HG02943 (cell line): ENCODE data around the gene VSIR.

Source experiments
- ATAC-seq: cut with Tn5 transposase; IDR thresholded peaks from one replicate; pipeline ENCODE4 v1.9.1; 2021; ENCODE audit warnings: mild to moderate bottlenecking, low read depth, moderate library complexity; ENCODE audit not compliant: unreplicated experiment

Gene VSIR

DNA sequence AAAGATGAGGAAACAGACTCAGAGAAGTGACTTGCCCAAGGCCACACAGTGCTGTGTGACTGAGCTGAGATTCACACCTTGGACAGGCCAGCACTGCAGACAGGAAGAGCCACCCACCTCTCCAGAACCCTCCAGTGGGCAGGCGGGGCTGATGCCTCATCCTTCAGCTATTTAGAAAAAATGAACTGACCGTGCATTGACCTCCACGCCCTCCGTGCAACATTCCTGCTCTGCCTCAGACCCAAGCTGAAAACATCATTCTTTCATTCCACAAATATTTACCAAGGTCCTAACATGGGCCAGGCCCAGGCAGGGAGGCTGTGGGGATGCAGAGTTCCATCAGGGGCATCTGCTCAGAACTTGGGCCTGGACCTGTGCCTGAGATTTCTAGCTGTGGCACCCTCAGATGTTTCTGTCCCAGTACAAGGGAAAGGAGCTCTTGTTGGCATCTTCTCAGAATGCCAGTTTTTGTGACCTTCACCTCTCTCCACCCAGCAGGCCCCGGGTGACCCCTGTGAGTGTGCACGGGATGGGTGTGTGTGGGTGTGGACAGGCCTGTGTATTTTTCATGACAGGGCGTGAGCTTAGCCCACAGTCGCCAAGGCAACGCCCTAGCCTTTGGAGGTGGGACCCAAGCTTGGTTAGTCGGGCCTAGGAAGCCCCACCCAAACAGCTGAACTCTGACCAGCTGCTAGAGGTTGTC, 6.5 kb downstream of the VSIR start:
- ATAC-seq: no peak

DNA sequence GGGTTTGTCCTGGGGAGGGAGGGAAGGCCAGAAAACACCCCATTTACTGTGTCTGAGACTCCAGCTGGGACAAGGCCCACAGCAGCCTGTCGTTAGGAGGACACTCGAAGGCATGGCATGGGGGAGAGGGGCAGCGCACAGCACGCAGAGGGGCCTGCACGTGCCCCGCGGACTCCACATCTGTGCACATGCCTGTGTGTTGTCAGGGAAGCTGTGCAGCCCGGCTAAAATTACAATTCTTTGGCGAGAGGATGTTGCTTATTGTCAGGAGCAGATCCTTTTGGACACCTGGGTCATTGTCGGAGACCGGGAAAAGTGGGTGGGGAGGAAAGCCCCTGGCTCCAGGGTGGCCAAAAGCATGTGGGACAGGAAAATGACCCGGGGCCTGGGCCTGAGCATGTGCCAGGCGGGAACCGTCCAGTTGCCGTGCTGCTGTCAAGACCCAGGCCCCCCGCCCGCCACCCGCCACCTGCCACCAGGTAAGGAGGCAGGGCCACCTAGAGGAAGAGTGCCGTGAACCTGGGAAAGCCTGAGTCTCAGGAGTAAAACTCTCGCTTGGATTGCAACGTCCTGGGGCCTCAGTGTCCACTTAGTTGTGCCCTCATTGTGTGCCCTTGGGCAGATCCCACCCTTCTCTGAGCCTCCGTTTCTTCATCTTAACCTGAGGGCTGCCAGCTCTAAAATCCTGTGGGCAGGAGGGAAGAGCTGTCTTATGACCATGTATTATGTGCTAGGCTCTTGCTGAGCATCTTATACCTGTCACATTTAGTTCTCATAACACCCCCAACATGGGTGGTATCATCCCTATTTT, 7.2 kb downstream of the VSIR start:
- no peak for ATAC-seq

DNA sequence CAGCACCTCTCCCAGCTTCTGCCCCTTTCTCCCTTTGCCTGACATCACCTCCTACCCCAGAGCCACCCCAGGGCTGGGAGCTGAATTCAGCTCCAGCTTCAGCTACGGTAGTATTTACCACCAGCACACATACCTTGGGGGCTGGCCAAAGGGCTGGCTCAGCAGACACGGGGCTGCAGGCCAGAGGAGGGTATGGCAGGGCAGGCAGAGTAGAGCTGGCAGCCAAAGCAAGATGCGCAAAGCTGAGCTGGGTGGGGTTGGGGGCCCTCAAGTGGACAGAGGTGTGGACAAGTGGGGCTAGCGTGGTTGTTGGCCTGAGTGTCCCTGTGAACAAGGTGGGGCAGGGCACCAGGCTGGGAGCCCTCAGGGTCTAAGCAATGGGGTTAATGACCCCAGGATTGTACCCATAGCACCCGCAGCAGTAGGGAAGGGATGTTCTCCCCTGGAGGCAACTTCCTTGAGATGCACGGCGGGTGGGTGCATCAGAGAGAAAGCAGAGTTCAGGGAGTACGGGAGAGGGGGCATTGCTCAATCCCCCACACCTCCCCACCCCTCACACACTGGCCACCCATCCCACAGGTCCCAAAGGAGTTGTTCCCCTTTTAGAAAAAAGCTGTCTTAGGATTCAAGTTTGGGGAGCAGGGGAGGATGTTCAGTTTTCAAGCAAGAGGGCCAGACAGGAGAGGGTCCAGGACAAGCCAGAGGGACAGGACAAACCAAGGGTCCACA, 8.0 kb downstream of the VSIR start:
- no peak for ATAC-seq

DNA sequence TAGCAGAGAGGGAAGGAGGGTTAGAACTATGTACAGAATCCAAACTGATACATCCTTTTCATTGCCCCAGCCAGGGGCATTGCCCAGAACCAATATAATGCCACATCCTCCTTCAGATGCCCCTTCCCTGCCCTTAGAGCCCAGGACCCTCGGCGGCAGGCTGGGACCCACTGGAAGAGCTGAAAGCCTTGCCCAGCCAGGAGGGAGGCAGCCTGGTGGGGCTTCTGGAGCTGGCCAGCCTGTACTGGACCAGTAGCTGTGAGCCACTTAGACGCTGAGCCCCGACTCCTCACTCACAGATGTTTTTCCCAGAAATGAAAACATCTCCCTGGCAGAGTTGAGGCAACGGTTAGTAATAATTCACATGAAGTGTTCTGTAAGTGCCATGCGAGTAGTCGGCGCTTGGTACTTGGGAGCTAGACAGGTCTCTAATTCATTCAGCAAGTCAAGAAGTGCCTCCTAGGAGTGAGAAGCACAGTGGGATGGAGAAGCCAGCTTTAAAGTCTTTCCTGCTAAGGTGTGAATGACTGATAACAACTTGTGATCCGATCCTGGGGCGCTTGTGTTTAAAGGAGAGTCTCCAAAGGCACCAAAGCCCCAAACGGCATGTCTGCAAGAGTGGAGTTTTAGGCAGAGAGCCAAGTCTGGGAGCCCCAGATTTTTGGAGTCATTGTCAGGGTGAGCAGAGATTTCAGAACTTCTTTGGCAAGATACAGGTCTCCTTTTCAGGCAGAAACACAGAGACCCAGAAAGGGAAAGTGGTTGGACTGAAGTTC, 9.8 kb downstream of the VSIR start:
- ATAC-seq: no peak

DNA sequence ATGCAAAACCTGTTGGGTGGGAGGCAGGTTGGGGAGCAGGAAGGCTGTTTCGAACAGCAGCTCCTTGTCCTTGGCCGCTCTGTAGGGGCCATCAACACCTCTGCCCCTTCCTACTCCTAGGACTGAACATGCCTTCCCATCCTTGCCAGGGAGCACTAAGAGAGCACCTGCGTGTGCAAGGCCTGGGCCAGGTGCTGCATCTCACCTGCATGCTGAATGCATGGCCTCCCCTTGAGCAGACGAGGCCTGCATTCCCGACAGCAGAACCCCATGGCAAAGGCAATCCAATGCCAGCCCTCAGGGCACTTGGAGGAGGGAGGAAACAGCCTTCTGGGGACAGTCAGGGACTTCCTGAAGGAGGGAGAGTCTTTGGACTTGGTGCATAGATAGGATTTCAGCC, 11.0 kb downstream of the VSIR start:
- ATAC-seq: no peak

DNA sequence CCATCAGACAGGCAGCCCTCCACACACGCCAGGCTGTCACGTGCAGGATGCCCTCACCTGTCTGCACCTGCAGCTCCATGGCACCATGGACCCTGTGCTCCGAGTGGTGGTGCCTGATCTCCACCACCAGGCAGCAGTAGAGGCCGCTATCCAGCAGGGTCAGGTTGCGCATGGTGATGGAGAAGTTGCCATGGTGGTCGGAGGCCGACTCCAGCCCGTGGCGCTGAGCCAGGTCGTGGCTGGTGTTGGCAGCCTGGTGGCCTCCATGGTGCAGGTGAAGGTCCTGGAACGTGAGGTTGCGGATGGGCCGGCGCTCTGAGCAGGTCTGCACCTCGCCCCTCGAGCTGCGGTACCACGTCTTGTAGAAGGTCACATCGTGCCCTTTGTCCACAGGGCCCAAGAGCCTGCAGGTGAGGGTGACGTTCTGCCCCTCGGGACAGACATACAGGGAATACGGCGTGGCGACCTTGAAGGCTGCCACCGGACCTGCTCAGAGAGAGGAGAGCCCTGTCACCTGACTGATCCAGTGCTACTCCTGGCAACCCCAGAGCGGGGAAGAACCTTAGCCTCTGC, 11.7 kb downstream of the VSIR start:
- ATAC-seq: no peak

DNA sequence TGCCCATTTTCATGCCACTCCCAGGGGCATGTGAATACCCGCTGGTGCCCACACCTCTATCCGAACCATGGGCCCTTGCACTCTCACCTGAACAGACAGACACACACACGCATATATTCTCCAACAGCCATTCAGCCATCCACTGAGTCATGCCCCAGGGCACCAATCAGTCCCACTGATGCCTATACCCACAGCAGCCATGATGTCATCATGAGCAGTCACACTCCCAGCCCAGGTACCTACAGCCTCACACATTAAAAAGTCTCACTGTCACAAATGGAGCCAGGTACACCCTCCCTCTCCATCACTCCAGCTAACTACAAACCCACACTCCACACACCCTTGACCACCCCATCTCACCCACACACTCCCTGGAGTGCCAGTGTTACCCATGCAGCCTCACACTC, 12.2 kb downstream of the VSIR start:
- no peak for ATAC-seq

DNA sequence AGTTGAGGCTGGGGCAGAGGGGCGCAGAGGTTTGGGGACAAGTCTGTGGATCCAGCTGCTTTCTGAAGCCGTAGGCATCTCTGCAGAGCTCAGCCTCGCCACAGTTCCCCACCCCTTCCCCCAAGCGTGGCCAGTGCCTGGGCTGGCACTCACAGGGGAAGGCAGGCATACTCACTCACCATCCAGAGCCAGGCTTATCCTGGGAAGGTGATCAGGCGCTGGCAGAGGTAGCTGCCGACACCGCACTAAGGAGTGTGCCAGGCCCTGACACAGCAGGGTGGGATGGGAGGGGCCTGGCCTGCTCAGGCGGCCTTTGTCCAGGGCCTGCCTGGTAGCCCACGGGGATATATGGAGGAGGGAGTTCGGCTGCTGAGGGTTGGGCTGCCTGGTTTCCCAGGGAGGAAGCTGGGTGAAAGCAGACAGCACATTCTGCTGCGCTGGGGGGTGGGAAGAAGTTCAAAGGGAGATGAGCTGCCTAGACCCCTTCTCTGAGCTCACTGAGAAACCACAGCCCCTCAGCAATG, 15.9 kb downstream of the VSIR start:
- ATAC-seq: no peak

DNA sequence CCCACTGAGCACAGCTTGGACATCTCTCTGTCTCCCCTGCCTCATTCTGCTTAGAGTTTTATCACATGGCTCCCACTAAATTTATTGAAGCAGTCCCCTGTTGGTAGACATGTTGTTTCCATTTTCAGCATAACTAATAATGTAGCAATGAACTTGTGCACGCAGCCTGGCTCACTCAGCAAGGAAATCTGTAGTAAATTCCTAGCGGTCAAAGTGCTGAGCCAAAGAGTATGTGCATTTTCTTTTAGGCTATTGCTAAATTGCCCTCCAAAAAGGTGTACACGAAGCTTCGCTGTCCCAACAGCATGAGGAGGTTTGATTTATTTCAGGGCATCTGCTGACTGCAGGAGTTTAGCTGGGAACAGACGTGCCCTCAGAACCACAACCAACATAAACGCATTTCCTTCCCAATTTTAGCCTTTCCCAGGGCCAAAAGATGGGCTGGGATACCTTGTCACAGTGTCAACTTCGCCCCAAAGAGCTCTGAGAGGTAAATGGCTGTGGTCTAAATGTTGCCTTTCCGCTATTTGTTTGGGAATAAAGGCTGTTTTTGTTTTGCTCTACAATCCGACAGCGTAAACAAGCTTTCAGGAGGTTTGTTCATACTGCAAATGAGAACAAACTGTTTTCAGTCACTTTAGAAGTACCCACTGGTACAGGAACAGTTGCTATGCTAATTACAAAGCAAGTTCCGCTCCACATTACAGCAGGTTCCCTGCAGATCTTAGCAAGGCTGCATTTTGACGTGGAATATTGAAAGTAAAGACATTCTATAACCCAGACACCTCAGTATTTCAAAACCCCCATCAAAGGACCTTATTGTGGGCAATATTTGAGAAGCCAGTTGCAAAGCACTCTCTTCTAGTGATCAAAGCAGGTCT, 16.8 kb downstream of the VSIR start:
- ATAC-seq: no peak

DNA sequence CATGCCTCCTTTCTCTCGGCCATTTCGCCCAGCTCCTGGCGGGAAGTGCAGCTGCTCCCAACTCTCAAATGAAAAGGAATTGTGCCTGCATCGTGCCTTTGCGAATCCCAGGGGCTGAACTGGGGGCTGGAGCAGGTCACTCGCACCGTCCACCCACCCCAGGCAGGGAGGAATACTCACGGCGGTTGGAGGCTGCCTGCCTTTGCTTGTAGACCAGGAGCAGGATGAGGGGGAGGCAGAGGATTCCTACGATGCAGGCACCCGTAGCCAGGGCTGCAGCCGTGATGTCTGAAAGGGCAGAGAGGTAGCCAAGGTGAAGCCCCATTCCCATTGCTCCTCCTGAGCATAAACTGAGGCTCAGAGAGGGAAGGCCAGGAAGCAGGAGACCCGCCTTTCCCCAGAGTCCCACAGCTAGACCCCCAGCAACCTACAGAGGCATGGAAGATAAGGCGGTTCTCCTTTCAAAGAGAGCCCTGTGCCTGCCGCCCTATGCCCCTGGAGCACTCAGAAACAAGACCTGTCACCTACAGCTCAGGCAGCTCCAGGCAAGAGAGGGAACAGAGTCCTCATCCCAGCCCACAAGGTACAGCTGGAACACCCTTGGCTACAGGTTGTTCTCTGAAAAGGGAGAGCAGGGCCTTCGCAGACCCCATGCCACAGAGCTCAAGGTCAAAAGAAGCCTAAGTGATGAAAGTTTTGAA, 18.0 kb downstream of the VSIR start:
- no peak for ATAC-seq

DNA sequence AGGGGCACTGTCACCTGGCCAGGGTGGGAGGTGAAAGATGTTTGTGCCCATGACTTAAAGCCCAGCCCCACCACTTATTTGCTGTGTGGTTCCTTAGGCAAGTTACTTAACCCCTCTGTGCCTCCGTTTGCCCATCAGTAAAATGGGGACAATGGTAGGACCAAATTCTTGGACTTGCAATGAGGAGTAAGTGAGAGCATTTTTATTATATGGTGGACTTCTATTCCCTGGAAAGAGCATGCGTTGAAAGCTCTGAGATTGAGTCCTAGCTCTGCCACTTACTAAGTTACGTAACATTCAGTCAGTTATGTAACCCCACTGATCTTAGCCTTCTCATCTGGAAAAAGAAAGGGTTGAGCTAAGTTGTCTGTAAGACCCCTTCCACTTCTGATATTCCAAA, 18.8 kb downstream of the VSIR start:
- ATAC-seq: no peak

DNA sequence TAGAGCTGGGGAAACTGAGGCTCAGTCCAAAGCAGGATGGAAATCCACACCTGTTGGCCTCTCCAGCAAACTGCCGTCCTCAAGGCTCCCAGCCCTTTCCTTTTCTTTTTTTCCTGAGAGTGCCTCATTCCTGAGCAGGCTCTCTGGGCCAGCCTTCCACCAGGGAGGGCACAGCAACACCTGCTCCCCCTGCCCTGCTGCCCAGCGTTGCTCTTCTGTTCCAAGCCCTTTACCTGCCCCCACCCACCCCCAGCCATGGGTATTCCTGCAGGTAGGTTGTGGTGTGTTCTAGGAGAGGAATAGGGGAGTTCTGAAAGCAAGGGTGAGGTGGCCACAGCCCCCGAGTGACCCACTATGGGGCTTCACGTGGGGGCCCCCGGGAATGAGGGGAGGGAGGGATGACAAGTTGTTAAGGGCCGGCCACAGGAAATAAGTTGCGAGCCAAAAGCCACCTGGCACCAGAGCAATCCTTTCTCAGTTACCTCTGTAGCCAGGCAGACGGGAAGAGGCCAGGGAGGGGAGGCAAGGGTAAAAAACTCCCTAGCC, 19.3 kb downstream of the VSIR start:
- no peak for ATAC-seq

DNA sequence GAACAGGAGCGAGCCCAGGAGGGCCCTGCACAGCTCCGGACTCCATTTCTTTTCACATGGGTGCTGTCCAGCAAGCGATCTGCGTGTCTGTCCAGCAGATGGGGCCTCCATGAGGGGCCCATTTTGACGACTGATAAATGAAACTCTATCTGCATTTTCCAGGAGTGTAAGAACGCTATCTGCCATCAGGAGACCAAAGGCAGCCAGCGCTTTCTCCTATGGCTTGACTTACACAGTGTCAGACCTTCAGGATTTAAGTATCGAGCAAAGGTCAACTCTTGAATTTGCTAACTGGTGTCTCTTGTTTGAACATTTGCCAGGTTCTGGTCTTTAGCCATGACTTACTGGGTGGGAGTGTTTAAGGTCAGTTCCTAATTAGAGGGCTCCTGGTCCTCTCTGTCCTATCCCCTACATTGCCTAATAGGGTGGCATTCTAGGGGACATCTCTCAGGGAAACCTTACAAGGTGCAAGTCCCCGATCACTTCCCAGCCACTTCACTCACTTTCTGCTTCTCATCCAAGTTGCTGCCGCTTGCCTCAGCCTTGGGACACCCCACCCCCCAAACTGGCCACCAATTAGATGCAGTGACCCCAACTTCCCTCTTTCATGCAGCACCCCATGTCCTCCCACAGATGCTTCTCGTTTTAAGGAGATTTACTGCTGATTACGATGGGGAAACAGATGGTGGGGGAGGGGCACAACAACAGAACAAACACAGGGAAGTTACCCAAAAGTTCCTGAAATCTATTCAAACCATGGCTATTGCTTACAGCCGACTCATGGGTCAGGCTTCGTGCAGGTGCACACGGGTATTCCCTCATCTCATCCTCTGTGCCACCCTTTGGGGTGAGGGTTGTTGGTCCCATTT, 20.0 kb downstream of the VSIR start:
- no peak for ATAC-seq

DNA sequence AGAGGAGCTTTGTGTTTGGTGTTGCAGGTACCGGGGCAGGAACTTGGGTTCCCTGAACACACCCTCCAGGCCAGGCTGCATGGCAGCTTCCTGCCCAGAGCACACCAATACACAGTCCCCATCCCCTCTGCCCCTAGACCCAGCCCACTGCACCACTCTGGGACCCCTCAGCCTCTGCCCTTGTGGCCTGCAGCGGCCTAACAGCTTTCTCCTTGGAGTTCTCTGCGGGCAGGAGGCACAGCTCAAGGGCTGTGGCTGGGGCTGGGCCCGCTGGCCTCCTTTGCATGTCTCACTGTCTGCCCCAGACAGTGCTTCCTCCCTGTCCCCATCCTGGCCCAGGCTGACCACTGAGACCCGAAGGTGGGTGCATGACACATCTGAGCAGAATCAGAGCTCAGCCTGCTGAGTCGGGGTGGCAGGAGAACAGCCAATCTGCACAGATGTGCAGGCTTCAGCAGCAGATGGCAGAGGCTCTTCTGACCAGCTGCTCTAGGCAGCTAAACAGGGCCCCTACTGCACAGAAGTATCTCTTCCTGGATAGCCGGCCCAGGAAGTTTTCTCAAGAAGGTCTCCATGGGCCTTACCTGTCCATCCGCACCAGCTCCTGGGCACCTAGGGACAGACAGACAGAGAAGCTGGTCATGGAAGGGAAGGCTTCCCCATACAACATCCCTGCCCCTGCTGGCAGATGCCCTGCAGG, 20.8 kb downstream of the VSIR start:
- no peak for ATAC-seq

DNA sequence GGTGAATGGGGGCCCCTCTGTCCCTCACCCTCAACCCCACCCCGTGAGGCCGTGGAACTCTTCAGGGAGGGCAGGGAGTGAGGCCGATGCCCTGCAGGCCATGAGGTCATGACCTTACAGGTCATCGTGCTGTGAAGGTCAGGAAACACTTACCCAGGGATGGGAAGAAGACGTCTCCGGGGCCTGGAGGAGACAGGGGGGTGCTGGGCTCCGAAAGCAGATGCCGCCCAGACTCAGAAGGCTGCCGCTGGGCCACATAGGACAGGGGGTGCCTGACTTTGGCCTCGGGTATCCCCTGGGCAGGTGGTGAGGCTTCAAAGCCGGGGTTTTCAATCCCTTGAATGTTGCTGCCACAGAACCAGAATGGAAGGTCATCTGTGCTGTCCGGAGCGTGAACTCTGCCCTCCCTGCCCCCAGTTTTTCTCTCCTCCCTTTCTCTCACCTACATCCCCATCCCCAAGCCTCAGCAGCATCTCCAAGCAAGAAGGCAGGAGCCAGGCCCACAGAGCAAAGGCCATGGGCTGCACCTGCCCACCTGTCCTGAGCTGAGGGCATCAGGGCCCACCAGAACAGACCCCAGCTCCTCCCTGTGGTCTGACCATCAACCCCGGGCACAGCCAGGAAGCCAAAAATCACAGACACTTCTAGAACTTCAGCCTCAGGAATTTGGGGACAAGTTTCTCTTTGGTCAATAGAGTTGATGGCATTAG, 21.6 kb downstream of the VSIR start:
- no peak for ATAC-seq

DNA sequence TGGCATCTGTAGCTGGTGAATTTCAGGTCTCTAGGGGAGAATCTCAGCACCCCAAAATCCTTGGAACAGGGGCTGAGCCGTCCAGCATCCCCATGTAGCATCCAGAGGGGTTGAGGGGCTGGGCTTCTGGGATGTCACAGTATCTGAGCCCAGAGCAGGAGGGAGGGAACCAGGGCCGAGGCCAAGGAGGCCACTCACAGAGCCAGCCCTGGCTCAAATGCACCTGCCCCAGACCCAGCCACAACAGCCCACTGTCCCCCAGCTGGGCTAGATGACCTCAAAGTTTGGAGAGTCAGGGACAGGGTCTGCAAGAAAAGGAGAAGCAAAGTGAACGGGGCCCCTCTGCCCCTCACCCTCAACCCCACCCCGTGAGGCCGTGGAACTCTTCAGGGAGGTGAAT, 22.3 kb downstream of the VSIR start:
- no peak for ATAC-seq
